ENCODE results near the gene TNFRSF12A.

DNA sequence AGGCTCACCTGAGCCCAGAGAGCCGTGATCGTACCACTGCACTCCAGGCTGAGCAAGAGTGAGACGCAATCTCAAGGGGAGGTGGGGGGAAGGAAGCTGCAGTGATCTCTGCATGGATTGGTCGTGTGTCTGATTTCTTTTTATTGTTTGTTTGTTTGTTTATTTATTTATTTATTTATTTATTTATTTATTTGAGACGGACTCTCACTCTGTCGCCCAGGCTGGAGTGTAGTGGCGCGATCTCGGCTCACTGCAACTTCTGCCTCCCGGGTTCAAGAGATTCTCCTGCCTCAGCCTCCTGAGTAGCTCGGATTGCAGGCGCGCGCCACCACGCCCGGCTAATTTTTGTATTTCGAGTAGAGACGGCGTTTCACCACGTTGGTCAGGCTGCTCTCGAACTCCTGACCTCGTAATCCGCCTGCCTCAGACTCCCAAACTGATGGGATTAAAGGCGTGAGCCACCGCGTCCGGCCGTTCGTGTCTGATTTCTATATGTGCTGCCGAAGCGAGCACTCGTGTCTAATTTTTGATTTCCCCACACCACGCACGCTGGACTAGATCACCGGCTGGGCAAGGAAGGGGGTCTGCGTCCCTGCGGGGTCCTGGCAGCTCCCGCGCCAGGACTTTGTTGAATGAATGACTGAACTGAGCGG, 448 bp upstream of the TNFRSF12A start:
- TF ChIP-seq POLR2A (IDR thresholded peaks at IDR 0.05) = no peak
- TF ChIP-seq, protein P1, sequence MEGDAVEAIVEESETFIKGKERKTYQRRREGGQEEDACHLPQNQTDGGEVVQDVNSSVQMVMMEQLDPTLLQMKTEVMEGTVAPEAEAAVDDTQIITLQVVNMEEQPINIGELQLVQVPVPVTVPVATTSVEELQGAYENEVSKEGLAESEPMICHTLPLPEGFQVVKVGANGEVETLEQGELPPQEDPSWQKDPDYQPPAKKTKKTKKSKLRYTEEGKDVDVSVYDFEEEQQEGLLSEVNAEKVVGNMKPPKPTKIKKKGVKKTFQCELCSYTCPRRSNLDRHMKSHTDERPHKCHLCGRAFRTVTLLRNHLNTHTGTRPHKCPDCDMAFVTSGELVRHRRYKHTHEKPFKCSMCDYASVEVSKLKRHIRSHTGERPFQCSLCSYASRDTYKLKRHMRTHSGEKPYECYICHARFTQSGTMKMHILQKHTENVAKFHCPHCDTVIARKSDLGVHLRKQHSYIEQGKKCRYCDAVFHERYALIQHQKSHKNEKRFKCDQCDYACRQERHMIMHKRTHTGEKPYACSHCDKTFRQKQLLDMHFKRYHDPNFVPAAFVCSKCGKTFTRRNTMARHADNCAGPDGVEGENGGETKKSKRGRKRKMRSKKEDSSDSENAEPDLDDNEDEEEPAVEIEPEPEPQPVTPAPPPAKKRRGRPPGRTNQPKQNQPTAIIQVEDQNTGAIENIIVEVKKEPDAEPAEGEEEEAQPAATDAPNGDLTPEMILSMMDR (IDR thresholded peaks at IDR 0.05) = no peak
- no peak for TF ChIP-seq EP300 (IDR thresholded peaks at IDR 0.05)
